ENCODE results near the gene ACTBL2. TPM values are rescaled to one million over a fixed set of nuclear protein-coding genes. Genes with fewer than 3 reads are reported as not detected.

Gene ACTBL2
- total RNA-seq (2014; rRNA removed; shearing (Covaris generic)) (0.11 and 0.76 TPM in 2 replicates), polyA plus RNA-seq (2016; fragmentation: Nextera tagmentation; extraction: Ambion mirVana) (0.24 and 0.34 TPM in 2 replicates)

- Histone ChIP-seq H3K36me3 (ENCODE audit: low read depth) (no peaks in the 10 kb centered on the region), H3K4me1 (ENCODE audit: insufficient read depth) (peaks cover 22% of the 10 kb centered on the region), H3K9me3 (ENCODE audit: low read depth) (no peaks in the 10 kb centered on the region), H3K27me3 (replicated peaks; ENCODE audit: insufficient read depth) (no peaks in the 10 kb centered on the region), H4K20me1 (ENCODE audit: insufficient read depth) (no peaks in the 10 kb centered on the region), H2AFZ (peak within 1 kb of the TSS; percentile 14; the same call in 1 of the 2 replicates), H3K9ac (no peak within 1 kb of the TSS), H3K9me2 (ENCODE audit: insufficient read depth) (no peaks in the 10 kb centered on the region), H3K4me3 (no peak within 1 kb of the TSS), H3F3A (ENCODE audit: insufficient read depth) (no peaks in the 10 kb centered on the region), H3K4me2 (ENCODE audit: unreplicated experiment) (no peak within 1 kb of the TSS), H3K79me2 (ENCODE audit: insufficient read depth) (no peaks in the 10 kb centered on the region), H3K27ac (peak within 1 kb of the TSS; percentile 32)
- no peak for TF ChIP-seq EZH2 (IDR thresholded peaks at IDR 0.05; ENCODE audit: insufficient read depth, poor library complexity, severe bottlenecking)
- no peak for TF ChIP-seq EZH2phosphoT487 (IDR thresholded peaks at IDR 0.05; ENCODE audit: insufficient read depth, low read depth)
- DNase-seq: peak; percentile 79
- WGBS, 2 experiments (ENCODE audit: low coverage in 1 of 2, low lambda C conversion rate in 2 of 2, missing lambda C conversion rate in 2 of 2): 22 to 24% methylated on average over 5 of the region's 5 CpGs
- in situ Hi-C loops (cut with MboI): loop anchor here (10.0 kb wide), 1 partner anchor 178 kb away; no protein-coding TSS in a partner anchor
Observed at GRCh38 chr5:57482671-57483106, at the start of gene ACTBL2. ACTBL2 (minus strand) TSS chr5:57482811; CDS start chr5:57482707, 104 bp downstream.

- WGBS, 2 experiments (ENCODE audit: low coverage in 1 of 2, low lambda C conversion rate in 2 of 2, missing lambda C conversion rate in 2 of 2): 93 to 95% methylated on average over 1 of the region's 1 CpG
- Histone ChIP-seq H3K4me3 (no peak overlapping the region), H3K9ac (no peak overlapping the region), H3K27me3 (replicated peaks; ENCODE audit: insufficient read depth) (no peaks in the 10 kb centered on the region), H3K4me2 (ENCODE audit: unreplicated experiment) (no peak overlapping the region), H3K36me3 (ENCODE audit: low read depth) (no peaks in the 10 kb centered on the region), H3K9me2 (ENCODE audit: insufficient read depth) (no peaks in the 10 kb centered on the region), H4K20me1 (ENCODE audit: insufficient read depth) (no peaks in the 10 kb centered on the region), H3K9me3 (ENCODE audit: low read depth) (no peaks in the 10 kb centered on the region), H3K4me1 (ENCODE audit: insufficient read depth) (peaks cover 17% of the 10 kb centered on the region), H3F3A (ENCODE audit: insufficient read depth) (peaks cover 14% of the 10 kb centered on the region), H3K27ac (no peak overlapping the region), H2AFZ (no peak overlapping the region), H3K79me2 (ENCODE audit: insufficient read depth) (no peaks in the 10 kb centered on the region)
- in situ Hi-C loops (cut with MboI): no loop called here
- TF ChIP-seq EZH2 (IDR thresholded peaks at IDR 0.05; ENCODE audit: insufficient read depth, poor library complexity, severe bottlenecking) (no peak), EZH2phosphoT487 (IDR thresholded peaks at IDR 0.05; ENCODE audit: insufficient read depth, low read depth) (no peak)
- no peak for DNase-seq
Observed at GRCh38 chr5:57531333-57531732, 48.7 kb upstream of the ACTBL2 start.

DNA sequence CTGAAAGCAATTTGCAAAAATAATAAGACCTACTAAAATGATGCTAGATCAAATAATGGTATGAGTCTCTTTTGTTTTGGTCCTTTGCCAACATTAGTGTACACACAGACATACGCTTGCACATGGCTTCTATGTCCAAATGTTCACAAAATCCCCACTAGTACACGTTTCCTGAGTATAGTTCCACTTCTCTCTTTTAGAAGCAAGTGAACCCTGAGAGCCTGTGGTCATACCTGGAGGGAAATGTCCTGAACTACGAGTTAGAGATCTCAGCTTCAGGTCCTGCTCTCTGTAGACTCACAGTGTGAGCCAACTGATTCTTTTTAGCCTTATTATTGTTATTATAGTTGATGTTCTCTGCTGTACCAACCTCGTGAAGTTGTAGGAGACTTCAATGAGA lies 47.3 kb upstream of the ACTBL2 start:
- Histone ChIP-seq H3F3A (ENCODE audit: insufficient read depth) (peaks cover 14% of the 10 kb centered on the region), H3K36me3 (ENCODE audit: low read depth) (no peaks in the 10 kb centered on the region), H3K4me1 (ENCODE audit: insufficient read depth) (peaks cover 17% of the 10 kb centered on the region), H3K4me2 (ENCODE audit: unreplicated experiment) (no peak overlapping the region), H3K9ac (no peak overlapping the region), H3K79me2 (ENCODE audit: insufficient read depth) (no peaks in the 10 kb centered on the region), H3K27me3 (replicated peaks; ENCODE audit: insufficient read depth) (no peaks in the 10 kb centered on the region), H4K20me1 (ENCODE audit: insufficient read depth) (no peaks in the 10 kb centered on the region), H3K4me3 (no peak overlapping the region), H3K9me2 (ENCODE audit: insufficient read depth) (no peaks in the 10 kb centered on the region), H2AFZ (no peak overlapping the region), H3K27ac (no peak overlapping the region), H3K9me3 (ENCODE audit: low read depth) (no peaks in the 10 kb centered on the region)
- in situ Hi-C loops (cut with MboI): no loop called here
- 69 to 76% methylated on average over 4 of the region's 4 CpGs for WGBS, 2 experiments (ENCODE audit: low coverage in 1 of 2, low lambda C conversion rate in 2 of 2, missing lambda C conversion rate in 2 of 2)
- DNase-seq: no peak
- TF ChIP-seq EZH2 (IDR thresholded peaks at IDR 0.05; ENCODE audit: insufficient read depth, poor library complexity, severe bottlenecking) (no peak), EZH2phosphoT487 (IDR thresholded peaks at IDR 0.05; ENCODE audit: insufficient read depth, low read depth) (no peak)

DNA sequence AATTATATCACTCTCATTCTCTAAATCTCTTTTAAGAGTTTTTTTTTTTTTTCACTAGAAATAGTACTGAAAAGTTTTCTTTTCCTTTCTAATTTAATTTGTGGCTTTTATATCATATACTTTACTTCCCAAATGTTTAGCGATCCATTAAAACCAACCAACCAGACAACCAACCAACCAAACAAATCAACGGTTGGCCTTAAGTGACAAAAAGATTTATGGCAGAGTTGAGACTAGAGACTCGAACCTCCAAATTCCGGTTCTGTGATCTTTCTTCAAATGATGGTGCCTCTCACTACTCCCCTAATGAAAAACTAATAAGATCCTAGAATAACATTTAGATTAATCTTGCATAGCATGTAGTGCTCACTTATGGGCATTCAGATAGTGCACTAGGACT lies 45.3 kb upstream of the ACTBL2 start:
- H3K36me3 ChIP-seq (ENCODE audit: low read depth): no peaks in the 10 kb centered on the region
- 92 to 93% methylated on average over 4 of the region's 4 CpGs for WGBS, 2 experiments (ENCODE audit: low coverage in 1 of 2, low lambda C conversion rate in 2 of 2, missing lambda C conversion rate in 2 of 2)

More for the DNA sequence above, 45.3 kb upstream of the ACTBL2 start:
- no peak overlapping the region for H3K4me3 ChIP-seq
- H3K9me2 ChIP-seq (ENCODE audit: insufficient read depth): no peaks in the 10 kb centered on the region
- no peaks in the 10 kb centered on the region for H3K79me2 ChIP-seq (ENCODE audit: insufficient read depth)
- no peak overlapping the region for H2AFZ ChIP-seq
- H3K9me3 ChIP-seq (ENCODE audit: low read depth): no peaks in the 10 kb centered on the region
- DNase-seq: no peak
- H3K27me3 ChIP-seq (replicated peaks; ENCODE audit: insufficient read depth): no peaks in the 10 kb centered on the region
- no peaks in the 10 kb centered on the region for H4K20me1 ChIP-seq (ENCODE audit: insufficient read depth)
- H3K4me2 ChIP-seq (ENCODE audit: unreplicated experiment): no peak overlapping the region
- in situ Hi-C loops (cut with MboI): no loop called here
- H3K27ac ChIP-seq: no peak overlapping the region
- peaks cover 10% of the 10 kb centered on the region for H3F3A ChIP-seq (ENCODE audit: insufficient read depth)
- TF ChIP-seq EZH2phosphoT487 (IDR thresholded peaks at IDR 0.05; ENCODE audit: insufficient read depth, low read depth) (no peak), EZH2 (IDR thresholded peaks at IDR 0.05; ENCODE audit: insufficient read depth, poor library complexity, severe bottlenecking) (no peak)
- peaks cover 10% of the 10 kb centered on the region for H3K4me1 ChIP-seq (ENCODE audit: insufficient read depth)
- no peak overlapping the region for H3K9ac ChIP-seq

Measured in GM23248 (cell line).